OCI-LY7 (cell line): ENCODE results near the gene HAPLN2.

ENCODE experiments used
- EZH2phosphoT487 ChIP-seq: fragments of 200-600 bp; sonication (generic); IDR thresholded peaks from 2 replicates; pipeline ENCODE4 v1.6.1; 2018; ENCODE audit warnings: low read depth, borderline replicate concordance, mild to moderate bottlenecking, mixed run types, antibody characterized with exemption, low read length, moderate library complexity, mixed read lengths
- TF ChIP-seq, protein P1 (sequence below): fragments of 200-600 bp; sonication (generic); conservative IDR thresholded peaks from 2 replicates; pipeline ENCODE4 v1.5.1; 2014; ENCODE audit warnings: mild to moderate bottlenecking, antibody characterized with exemption, low read length, moderate library complexity, mixed read lengths

DNA sequence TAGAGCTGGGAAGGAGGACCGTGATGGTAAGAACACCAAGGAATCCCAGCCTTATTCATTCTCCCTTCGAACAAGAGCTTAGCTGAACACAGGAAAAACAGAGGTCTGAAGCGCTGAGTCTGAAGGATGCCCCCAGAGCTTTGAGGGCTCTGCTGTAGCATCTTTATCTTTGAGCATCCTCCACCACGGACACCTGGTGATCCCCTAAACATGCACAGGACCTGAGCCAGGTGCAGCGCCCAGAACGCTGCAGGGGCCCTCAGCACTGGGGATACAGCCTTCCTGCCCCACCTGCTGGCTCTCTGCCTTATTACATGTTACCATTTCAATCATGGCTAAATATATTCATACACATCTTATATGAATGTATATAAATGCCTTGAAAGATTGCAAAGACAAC lies 10.2 kb upstream of the HAPLN2 start:
- TF ChIP-seq, protein P1, sequence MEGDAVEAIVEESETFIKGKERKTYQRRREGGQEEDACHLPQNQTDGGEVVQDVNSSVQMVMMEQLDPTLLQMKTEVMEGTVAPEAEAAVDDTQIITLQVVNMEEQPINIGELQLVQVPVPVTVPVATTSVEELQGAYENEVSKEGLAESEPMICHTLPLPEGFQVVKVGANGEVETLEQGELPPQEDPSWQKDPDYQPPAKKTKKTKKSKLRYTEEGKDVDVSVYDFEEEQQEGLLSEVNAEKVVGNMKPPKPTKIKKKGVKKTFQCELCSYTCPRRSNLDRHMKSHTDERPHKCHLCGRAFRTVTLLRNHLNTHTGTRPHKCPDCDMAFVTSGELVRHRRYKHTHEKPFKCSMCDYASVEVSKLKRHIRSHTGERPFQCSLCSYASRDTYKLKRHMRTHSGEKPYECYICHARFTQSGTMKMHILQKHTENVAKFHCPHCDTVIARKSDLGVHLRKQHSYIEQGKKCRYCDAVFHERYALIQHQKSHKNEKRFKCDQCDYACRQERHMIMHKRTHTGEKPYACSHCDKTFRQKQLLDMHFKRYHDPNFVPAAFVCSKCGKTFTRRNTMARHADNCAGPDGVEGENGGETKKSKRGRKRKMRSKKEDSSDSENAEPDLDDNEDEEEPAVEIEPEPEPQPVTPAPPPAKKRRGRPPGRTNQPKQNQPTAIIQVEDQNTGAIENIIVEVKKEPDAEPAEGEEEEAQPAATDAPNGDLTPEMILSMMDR: peak; percentile 92
- no peak for TF ChIP-seq EZH2phosphoT487
